ENCODE results near the gene ZSCAN5C.

GRCh38 chr19:56191115-56191514 is 11.0 kb upstream of the ZSCAN5C start:
- TF ChIP-seq CTCF (conservative IDR thresholded peaks at IDR 0.05; ENCODE audit: low read length) (peak; percentile 28), EZH2phosphoT487 (IDR thresholded peaks at IDR 0.05; ENCODE audit: borderline replicate concordance) (no peak)
